Esophagus muscularis mucosa (tissue), 4 donors: ENCODE data around the gene PDZRN3. TPM values are rescaled to one million over a fixed set of nuclear protein-coding genes. Genes with fewer than 3 reads are reported as not detected.

Source experiments
- DNase-seq: peaks from one replicate; pipeline ENCODE4 v3.0.0-alpha.2; 2017; ENCODE audit errors: extremely low spot score
- H3K27ac ChIP-seq, 4 donors: fragments of 200-600 bp; sonication (generic); replicated peaks in 1 of 4; 1 replicate in 3 of 4; 2 replicates in 1 of 4; pipeline ENCODE4 v1.5.1; 2016 to 2019; ENCODE audit warnings: mild to moderate bottlenecking in 1 of 4
- H3K27me3 ChIP-seq, 4 donors: fragments of 200-600 bp; sonication (generic); one replicate each; pipeline versions ENCODE4 v1.5.1 to v1.6.0; 2016 to 2019
- H3K36me3 ChIP-seq, 4 donors: fragments of 200-600 bp; sonication (generic); one replicate each; pipeline ENCODE4 v1.5.1; 2016 to 2019
- H3K4me1 ChIP-seq, 4 donors: fragments of 200-600 bp; sonication (generic); one replicate each; pipeline ENCODE4 v1.5.1; 2016 to 2019
- H3K4me3 ChIP-seq, 4 donors: fragments of 200-600 bp; sonication (generic); 1 replicate in 2 of 4; 2 replicates in 2 of 4; pipeline ENCODE4 v1.5.1; 2016 to 2019; ENCODE audit warnings: mild to moderate bottlenecking in 4 of 4, moderate library complexity in 1 of 4
- H3K9me3 ChIP-seq, 4 donors: fragments of 200-600 bp; sonication (generic); 1 replicate in 3 of 4; 2 replicates in 1 of 4; pipeline ENCODE4 v1.5.1; 2016 to 2019
- EP300 ChIP-seq: sonication (generic); formaldehyde crosslinking; IDR thresholded peaks from one replicate; pipeline ENCODE4 v1.6.1; 2017; ENCODE audit warnings: antibody characterized with exemption
- POLR2A ChIP-seq: fragments of 450-650 bp; IDR thresholded peaks from one replicate; pipeline ENCODE4 v1.6.1; 2017; ENCODE audit warnings: antibody characterized with exemption, moderate library complexity, mild to moderate bottlenecking, low read depth
- POLR2AphosphoS5 ChIP-seq, 2 donors: sonication (generic); formaldehyde crosslinking; IDR thresholded peaks; one replicate each; pipeline ENCODE4 v1.6.1; 2017; ENCODE audit warnings: antibody characterized with exemption in 2 of 2
- WGBS: methylation state at CpG from one replicate; pipeline ENCODE4 v1.1.5; 2018; 5-methylcytosine and 5-hydroxymethylcytosine counted together
- intact Hi-C: fragments of 100-400 bp; cut with DNase I; formaldehyde crosslinking; loops from one replicate; pipeline ENCODE4 v1.15.1; 2023
- total RNA-seq, 4 donors: library from RNA; depleted of rRNA; stranded (reverse); fragments of >200 nt; gene quantifications; one replicate each; pipeline versions ENCODE4 v1.1.0 to v1.2.1, GENCODE V29; 2016
- TF ChIP-seq, protein P1 (sequence below), 3 experiments: fragments of 200-600 bp in 2 of 3; fragments of 450-650 bp in 1 of 3; sonication (generic) in 2 of 3; IDR thresholded peaks; one replicate each; pipeline ENCODE4 v1.5.1; 2017 to 2019; ENCODE audit warnings: antibody characterized with exemption in 3 of 3, mild to moderate bottlenecking in 2 of 3, moderate library complexity in 1 of 3

Gene PDZRN3
- total RNA-seq, 4 donors from 2014 or later: 149 to 314 (median 220) TPM

DNA sequence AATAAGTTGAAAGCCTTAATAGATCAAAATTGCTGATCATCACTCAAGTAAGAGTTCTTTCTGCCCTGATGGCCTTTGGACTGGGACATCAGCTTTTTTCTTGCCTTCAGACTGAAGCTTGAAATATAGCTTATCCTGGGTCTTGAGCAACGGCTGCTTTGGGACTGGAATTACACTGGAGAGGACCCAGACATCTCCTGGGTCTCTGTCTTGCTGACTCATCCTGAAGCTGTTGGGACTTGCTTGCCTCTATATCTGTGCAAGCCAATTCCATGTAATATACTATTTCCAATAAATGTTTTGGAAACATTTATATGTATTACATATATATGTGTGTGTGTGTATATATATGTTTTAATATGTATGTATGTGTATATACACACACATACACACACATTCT, 260.2 kb downstream of the PDZRN3 start:
- WGBS: 73% methylated on average over 1 of the region's 1 CpG
- no peaks in the 10 kb centered on the region for H3K36me3 ChIP-seq
- intact Hi-C loops: loop anchor here (10.0 kb wide), 1 partner anchor 230 kb away; no protein-coding TSS in a partner anchor
- no peak overlapping the region for H3K27ac ChIP-seq
- no peaks in the 10 kb centered on the region for H3K9me3 ChIP-seq
- H3K4me1 ChIP-seq: peaks cover 0 to 18% (median 11%) of the 10 kb centered on the region in 4 donors
- no peak overlapping the region for H3K4me3 ChIP-seq
- TF ChIP-seq POLR2AphosphoS5 (IDR thresholded peaks at IDR 0.05) (no peak), EP300 (no peak), POLR2A (no peak)
- TF ChIP-seq, protein P1, sequence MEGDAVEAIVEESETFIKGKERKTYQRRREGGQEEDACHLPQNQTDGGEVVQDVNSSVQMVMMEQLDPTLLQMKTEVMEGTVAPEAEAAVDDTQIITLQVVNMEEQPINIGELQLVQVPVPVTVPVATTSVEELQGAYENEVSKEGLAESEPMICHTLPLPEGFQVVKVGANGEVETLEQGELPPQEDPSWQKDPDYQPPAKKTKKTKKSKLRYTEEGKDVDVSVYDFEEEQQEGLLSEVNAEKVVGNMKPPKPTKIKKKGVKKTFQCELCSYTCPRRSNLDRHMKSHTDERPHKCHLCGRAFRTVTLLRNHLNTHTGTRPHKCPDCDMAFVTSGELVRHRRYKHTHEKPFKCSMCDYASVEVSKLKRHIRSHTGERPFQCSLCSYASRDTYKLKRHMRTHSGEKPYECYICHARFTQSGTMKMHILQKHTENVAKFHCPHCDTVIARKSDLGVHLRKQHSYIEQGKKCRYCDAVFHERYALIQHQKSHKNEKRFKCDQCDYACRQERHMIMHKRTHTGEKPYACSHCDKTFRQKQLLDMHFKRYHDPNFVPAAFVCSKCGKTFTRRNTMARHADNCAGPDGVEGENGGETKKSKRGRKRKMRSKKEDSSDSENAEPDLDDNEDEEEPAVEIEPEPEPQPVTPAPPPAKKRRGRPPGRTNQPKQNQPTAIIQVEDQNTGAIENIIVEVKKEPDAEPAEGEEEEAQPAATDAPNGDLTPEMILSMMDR (IDR thresholded peaks at IDR 0.05): no peak
- H3K27me3 ChIP-seq: no peaks in the 10 kb centered on the region
- DNase-seq: no peak

DNA sequence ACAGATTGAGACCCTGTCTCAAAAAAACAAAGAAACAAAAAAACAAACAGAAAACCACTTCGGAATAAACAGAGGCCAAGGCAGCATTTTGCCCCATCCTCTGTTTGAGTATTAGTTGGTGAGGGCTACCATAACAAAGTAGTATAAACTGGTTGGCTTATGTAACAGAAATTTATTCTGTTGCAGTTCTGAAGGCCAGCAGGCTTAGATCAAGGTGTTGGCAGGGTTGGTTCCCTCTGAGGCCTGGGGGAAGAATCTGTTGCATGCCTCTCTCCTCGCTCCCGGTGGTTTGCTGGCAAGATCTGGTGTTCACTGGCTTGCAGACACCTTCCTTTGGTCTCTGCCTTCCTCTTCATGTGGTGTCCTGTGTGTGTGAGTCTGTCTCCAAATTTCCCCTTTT, 261.6 kb downstream of the PDZRN3 start:
- Histone ChIP-seq H3K9me3 (no peaks in the 10 kb centered on the region), H3K4me3 (no peak overlapping the region), H3K27ac (no peak overlapping the region), H3K36me3 (no peaks in the 10 kb centered on the region), H3K27me3 (no peaks in the 10 kb centered on the region), H3K4me1 (peaks cover 0 to 18% (median 11%) of the 10 kb centered on the region in 4 donors)
- intact Hi-C loops: loop anchor here (10.0 kb wide), 1 partner anchor 228 kb away; no protein-coding TSS in a partner anchor
- 79% methylated on average over 3 of the region's 3 CpGs for WGBS
- DNase-seq: no peak
- TF ChIP-seq, protein P1 (IDR thresholded peaks at IDR 0.05): no peak
- TF ChIP-seq POLR2AphosphoS5 (IDR thresholded peaks at IDR 0.05): no peak
- no peak for TF ChIP-seq EP300
- no peak for TF ChIP-seq POLR2A

DNA sequence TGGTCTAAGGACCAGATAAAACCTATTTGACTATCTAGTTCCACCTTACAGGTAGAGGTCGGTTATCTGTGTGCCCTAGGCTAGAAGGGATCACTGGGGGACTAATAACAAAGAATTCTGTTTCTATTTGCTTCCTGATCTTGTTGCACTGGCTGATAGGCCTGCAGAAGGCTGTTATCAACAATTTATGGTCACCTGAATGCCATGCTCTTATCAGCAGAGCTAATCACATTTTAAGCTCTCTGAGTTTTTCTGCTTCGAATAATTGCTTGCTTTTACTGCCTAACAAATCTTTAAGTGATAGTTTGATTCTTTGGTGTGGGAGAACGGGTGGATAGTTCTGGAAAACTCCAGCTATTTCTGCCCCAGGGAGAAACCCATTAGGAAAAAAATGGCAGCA, 263.1 kb downstream of the PDZRN3 start:
- no peaks in the 10 kb centered on the region for H3K27me3 ChIP-seq
- peaks cover 0 to 18% (median 11%) of the 10 kb centered on the region in 4 donors for H3K4me1 ChIP-seq
- no peak overlapping the region for H3K4me3 ChIP-seq
- WGBS: 81% methylated on average over 3 of the region's 3 CpGs
- DNase-seq: no peak
- H3K9me3 ChIP-seq: no peaks in the 10 kb centered on the region
- TF ChIP-seq, protein P1 (IDR thresholded peaks at IDR 0.05): no peak
- TF ChIP-seq POLR2A: no peak
- no peak for TF ChIP-seq POLR2AphosphoS5 (IDR thresholded peaks at IDR 0.05)
- no peak for TF ChIP-seq EP300
- intact Hi-C loops: loop anchor here (10.0 kb wide), 1 partner anchor 227 kb away; no protein-coding TSS in a partner anchor
- H3K36me3 ChIP-seq: no peaks in the 10 kb centered on the region
- H3K27ac ChIP-seq: no peak overlapping the region

- H3K36me3 ChIP-seq: no peaks in the 10 kb centered on the region
- WGBS: 82% methylated on average over 7 of the region's 7 CpGs
- H3K4me3 ChIP-seq: no peak overlapping the region
- H3K4me1 ChIP-seq: peaks cover 0 to 7% (median 3%) of the 10 kb centered on the region in 4 donors
- no peaks in the 10 kb centered on the region for H3K9me3 ChIP-seq
- H3K27ac ChIP-seq: no peak overlapping the region
- DNase-seq: no peak
- TF ChIP-seq EP300 (no peak), POLR2A (no peak)
- TF ChIP-seq, protein P1 (IDR thresholded peaks at IDR 0.05): no peak
- H3K27me3 ChIP-seq: peaks cover 0 to 9% (median 0%) of the 10 kb centered on the region in 4 donors
- intact Hi-C loops: no loop called here
These were observed 271.0 kb downstream of the PDZRN3 start for GRCh38 chr3:73353649-73354217.
